KOPT-K1 (cell line): ENCODE data around the gene MAPK8IP3.
"Not testable (repeated sequence)": the region's sequence is repeated elsewhere in the genome, so short reads cannot be mapped to it uniquely, and the experiment has no call there.

Source experiments
- H3K27ac ChIP-seq: fragments of 200-600 bp; sonication (generic); 2 replicates; pipeline ENCODE4 v1.5.1; 2016; ENCODE audit warnings: antibody characterized with exemption, mild to moderate bottlenecking, low read depth, low read length; ENCODE audit not compliant: poor library complexity, severe bottlenecking
- H3K36me3 ChIP-seq: fragments of 200-600 bp; sonication (generic); 2 replicates; pipeline ENCODE4 v1.5.1; 2017; ENCODE audit warnings: antibody characterized with exemption, mild to moderate bottlenecking, low read length, moderate library complexity; ENCODE audit not compliant: insufficient read depth
- H3K9me3 ChIP-seq: fragments of 200-600 bp; sonication (generic); 2 replicates; pipeline ENCODE4 v1.5.1; 2017; ENCODE audit warnings: antibody characterized with exemption, low read length, mild to moderate bottlenecking; ENCODE audit not compliant: insufficient read depth, poor library complexity, severe bottlenecking

The MAPK8IP3 gene

DNA sequence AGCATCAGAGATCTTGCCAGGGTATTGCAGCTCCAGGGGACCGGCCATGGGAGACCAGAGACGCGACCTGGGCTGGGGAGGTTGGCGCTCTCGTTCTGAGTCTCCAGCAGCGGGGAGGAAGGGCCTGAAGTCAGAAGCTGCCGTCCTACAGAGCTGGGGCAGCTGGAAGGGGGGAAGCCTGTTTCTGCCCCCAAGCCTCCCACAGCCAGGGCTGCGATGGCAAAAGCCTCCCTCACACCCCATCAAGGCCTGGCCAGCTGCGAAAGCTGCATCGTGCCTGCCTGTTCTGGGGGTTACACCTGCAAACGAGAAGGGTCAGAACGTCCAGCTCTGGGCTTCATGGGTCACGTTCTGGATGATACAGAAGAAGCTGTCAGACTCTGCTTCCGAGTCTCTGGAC lies 26.1 kb downstream of the MAPK8IP3 start:
- Histone ChIP-seq H3K36me3 (peaks cover 82% of the 10 kb centered on the region), H3K27ac (no peak overlapping the region), H3K9me3 (peaks cover 24% of the 10 kb centered on the region)

DNA sequence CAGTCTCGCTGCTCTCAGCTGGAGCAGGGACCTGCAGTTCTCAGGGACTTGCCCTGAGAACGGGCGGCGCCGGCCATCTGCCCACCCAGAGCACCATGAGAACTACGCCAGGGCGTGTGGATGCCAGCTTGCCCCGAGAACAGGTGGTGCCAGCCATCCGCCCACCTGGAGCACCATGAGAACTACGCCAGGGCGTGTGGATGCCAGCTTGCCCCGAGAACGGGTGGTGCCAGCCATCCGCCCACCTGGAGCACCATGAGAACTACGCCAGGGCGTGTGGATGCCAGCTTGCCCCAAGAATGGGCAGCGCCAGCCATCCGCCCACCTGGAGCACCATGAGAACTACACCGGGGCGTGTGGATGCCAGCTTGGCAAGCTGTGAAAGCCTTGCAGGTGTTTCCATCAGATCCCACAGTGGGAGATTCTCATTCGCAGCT lies 26.6 kb downstream of the MAPK8IP3 start:
- H3K27ac ChIP-seq = not testable (repeated sequence)
- Histone ChIP-seq H3K36me3 (peaks cover 77% of the 10 kb centered on the region), H3K9me3 (peaks cover 29% of the 10 kb centered on the region)

DNA sequence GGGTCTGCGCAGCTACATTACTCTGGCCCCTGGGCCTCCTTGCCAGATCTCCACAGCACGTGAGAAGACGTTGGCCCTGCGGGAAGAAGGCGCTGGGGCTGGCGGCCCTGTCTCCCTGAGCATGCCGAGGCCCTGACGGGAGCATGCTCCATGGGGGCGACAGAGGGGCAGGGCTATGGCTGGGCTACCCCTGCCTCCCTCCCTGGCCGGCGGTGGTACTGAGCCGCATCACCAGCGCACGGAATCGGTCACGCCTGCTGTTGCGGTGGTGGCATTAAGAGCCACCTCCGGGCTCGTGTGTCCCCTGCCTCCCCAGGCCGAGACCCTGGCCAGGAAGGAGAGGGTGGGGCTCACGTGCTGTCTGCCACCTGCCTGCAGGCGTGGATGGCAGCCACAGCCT lies 28.1 kb downstream of the MAPK8IP3 start:
- H3K36me3 ChIP-seq = peaks cover 62% of the 10 kb centered on the region
- H3K9me3 ChIP-seq = peaks cover 44% of the 10 kb centered on the region
- H3K27ac ChIP-seq = no peak overlapping the region

DNA sequence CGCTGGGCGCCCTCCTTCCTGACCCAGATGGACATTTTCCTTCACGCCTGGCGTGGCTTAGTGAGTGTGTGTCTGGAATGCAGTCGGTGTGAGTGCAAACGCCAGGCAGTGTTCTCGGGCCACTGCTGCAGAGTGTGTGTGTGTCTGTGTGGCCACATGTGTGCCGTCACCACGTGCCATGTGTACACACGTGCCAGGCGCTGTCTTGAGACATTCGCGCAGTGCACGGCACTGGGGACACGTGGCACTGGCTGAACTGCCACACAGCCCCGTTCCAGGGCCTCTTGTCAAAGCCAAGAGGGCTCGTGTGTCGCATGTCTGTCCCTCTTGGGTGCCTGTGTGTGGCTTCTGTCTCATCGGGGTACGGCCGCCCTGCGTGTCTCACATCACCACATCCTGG lies 28.8 kb downstream of the MAPK8IP3 start:
- Histone ChIP-seq H3K9me3 (peaks cover 51% of the 10 kb centered on the region), H3K27ac (no peak overlapping the region), H3K36me3 (peaks cover 55% of the 10 kb centered on the region)

DNA sequence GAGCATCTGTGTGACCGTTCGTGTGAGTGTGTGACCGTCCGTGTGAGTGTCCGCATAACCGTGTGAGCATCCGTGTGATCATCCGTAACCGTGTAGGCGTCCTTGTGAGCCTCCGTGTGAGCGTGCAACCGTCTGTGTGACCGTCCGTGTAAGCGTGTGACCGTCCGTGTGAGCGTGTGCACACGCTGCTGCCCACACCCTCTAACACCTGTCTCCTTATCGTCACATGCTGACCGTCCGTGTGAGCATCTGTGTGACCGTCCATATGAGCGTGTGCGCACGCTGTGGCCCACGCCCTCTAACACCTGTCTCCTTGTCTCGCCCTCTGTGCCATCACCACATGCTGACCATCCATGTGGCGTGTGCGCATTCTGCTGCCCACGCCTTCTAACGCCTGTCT lies 34.2 kb downstream of the MAPK8IP3 start:
- Histone ChIP-seq H3K27ac (no peak overlapping the region), H3K9me3 (peaks cover 49% of the 10 kb centered on the region), H3K36me3 (peaks cover 35% of the 10 kb centered on the region; the same call in 1 of the 2 replicates)

DNA sequence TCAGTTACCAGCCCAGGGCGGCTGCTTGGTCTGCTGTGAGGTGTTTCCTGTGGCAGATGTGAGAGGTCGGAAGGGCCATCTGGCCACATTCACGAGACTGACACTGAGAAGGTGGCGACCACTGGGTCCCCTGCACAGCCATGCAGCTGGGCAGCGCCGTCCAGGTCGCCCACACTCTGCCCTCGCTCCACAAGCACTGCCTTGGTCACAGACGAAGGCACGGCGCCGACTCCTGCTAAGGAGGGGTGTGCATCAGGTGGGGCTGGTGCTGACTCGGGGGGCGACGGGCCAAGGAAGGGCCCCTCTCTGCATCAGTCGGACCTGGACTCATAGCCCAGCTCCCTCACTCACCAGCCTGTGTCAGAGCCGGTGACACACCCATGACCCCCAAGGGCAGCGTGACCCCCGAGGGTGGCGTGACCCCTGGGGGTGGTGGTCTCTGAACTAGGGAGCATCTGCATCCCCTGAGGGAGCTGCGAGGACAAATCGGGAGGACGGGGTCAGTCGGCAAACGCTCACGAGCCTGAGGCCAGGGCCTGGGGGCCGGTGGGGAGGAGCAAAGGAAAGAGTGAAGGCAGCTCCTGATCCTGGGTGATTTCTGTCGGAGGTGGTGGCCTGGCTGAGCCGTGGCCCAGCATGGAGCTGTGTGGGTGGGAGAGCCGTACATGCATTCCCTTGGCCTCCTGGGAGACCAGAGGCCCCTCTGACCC lies 34.9 kb downstream of the MAPK8IP3 start:
- H3K9me3 ChIP-seq = peaks cover 42% of the 10 kb centered on the region
- H3K36me3 ChIP-seq = peaks cover 36% of the 10 kb centered on the region; the same call in 1 of the 2 replicates
- no peak overlapping the region for H3K27ac ChIP-seq

DNA sequence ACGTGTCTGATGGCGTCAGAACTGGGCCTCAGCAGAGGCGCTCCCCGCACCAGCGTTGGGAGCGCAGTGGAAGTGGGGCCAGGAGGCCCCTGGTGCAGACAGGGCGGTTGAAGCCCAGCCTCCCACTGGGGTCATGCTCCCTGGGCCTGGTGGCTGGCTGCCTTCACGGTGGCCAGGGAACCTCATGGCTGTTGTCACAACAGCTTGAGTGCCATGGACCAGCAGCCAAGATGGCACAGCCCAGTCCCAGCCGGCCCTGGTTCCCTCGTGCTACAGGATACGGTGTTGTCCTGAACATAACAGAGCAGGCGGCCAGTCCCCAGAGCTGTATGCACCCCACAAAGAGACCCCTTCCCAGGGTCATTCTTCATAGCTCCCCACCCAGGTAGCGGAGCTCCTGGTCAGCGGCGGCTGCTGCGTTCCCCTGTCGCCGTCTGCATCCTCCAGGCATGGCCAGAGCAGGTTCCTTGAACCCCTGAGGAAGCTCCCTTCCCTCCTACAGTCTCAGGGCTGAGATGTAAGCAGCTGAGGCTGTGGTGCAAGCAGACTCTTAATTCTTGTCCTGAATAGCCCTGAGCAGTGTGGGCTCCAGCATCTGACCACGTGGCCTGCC lies 35.7 kb downstream of the MAPK8IP3 start:
- Histone ChIP-seq H3K36me3 (peaks cover 43% of the 10 kb centered on the region; the same call in 1 of the 2 replicates), H3K27ac (no peak overlapping the region), H3K9me3 (peaks cover 35% of the 10 kb centered on the region)

DNA sequence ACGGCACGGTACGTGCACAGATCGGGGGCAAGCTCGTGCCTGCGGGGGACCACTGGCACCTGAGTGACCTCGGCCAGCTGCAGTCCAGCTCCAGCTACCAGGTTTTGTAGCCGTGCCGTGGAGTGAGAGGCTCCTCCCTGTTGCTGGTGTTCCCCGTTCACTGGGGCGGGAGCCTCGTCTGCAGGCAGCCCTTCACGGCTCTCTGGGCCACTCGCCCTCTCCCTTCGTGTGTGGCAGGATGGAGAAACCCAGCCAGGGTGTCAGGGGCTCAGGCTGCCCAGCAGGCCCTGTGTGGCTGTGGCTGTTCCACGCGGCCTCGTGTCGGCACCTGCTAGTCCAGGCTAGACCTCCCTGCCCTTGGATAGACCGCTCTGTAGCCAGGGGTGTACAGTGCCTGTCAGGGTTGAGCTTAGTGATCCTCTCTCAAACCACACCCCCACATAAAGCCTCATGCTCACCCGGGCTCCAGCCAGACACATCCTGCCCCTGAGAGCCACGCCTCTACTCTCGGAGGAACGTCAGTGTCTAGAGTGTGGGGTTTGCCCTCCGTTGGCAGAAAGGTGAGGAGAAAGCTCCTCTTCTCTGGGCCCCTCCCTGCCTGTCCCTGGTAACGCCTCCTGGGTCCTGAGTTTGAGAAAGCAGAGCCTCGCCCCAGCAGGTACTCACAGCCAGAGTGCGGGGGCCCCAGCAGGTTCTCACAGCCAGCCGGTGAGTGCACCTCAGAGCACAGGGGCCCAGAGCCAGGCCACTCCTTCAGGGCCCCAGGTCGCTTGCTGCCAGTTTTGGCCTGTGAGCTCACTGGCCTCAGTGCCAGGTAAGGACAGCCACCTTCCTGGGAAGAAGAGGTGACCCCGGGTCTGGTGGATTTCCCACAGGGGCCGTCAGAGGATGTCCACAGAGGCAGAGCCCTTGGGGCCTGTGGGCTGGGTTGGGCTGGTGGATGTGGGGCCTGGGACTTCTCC lies 37.7 kb downstream of the MAPK8IP3 start:
- H3K27ac ChIP-seq = no peak overlapping the region
- H3K9me3 ChIP-seq = peaks cover 16% of the 10 kb centered on the region
- peaks cover 63% of the 10 kb centered on the region; the same call in 1 of the 2 replicates for H3K36me3 ChIP-seq

DNA sequence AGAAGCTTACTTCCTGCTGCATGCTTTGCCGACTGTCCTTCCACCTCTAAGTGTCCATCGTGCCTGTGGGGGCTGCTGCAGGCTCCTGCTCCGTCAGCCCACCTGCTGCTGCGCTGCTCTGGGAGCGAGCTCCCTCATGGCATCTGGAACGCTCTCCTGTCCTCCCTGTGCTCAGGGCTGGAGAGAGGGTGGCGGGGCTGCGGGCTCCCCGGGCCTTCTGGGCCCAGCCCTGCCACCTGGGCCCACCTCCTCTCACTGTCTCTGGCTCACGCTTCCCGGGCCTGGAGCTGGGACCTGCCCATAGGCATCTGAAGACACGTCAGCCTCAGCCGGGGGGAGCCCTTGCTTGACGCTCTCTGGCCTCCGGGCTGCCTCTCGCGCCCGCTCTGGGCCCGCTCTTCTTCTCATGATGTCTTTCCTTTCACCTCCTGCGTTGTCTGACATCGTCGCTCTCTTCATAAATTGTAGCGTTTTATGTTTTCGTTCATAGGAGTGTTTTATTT lies 38.4 kb downstream of the MAPK8IP3 start:
- Histone ChIP-seq H3K27ac (no peak overlapping the region), H3K36me3 (peaks cover 70% of the 10 kb centered on the region; the same call in 1 of the 2 replicates), H3K9me3 (peaks cover 8% of the 10 kb centered on the region)

DNA sequence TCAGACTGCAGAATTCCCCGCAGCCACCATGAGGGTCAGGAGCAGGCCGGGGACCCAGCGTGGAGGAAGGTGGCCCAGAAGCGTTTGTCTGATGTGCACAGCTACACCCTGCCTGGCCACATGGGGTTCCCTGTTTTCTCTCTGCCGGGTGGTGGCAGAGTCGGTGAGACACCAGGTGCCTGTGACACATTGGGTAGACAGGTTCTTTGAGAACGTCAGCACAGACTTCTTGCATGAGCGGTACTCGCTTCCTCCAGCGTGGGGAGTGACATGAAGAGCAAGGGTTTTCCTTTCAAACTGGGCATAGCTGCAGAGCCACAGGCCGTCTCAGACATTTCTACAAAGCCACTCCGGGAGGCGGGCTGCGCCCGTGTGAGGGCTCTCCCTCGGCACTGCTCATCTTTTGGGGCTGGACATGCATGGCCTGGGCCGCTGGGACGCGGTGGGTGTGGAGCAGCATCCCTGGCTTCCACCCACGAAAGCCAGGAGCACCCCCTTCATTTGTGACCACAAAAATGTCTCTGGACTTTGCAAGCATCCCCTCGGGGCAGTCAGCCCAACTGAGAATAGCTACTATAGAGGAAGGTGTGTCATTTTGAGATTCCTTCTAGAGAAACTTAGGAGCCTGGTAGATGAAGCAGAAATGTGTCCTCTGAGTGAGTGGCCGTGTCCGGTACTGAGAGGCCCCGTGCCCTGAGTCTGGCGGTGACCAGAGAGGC lies 39.3 kb downstream of the MAPK8IP3 start:
- Histone ChIP-seq H3K36me3 (peaks cover 70% of the 10 kb centered on the region; the same call in 1 of the 2 replicates), H3K27ac (no peak overlapping the region), H3K9me3 (no peaks in the 10 kb centered on the region)

DNA sequence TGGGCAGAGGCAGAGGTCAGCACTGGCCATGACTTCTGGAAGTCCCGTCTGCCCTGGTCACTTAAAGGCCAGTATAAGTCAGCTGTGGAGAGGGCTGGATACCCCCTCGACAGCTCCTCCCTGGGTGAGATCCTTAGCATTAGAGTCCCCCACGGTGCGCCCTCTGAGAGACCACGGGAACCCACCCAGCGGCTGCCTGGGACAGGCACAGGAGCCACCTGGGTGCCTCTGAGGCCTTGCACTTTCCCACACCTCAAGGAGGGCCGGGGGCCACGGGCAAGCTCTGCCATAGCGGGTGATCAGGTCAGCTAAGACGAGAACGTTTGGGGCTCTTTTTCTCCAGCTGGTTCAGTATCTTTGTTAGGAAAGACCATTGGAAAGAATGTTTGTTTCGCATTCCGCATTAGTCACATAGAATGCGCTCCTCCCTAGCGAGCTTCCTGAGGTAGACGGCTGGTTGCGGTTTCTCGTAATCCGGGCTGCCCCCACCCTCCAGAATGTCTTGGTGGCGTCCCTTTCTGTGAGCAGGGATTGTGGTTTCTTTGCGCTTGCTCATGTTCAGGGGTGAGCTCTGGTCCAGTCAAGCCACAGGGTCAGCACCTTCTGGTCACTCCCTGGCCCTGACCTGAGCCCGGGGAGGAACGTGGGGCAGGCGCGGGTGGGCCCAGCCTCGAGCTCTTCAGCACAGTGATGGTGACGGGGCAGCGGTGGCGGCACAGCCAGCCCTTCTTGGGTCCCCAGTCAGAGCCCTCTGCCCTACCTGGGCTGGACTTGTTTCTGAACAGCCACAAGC lies 40.1 kb downstream of the MAPK8IP3 start:
- H3K36me3 ChIP-seq = peaks cover 68% of the 10 kb centered on the region; the same call in 1 of the 2 replicates
- H3K27ac ChIP-seq = no peak overlapping the region
- H3K9me3 ChIP-seq = no peaks in the 10 kb centered on the region

DNA sequence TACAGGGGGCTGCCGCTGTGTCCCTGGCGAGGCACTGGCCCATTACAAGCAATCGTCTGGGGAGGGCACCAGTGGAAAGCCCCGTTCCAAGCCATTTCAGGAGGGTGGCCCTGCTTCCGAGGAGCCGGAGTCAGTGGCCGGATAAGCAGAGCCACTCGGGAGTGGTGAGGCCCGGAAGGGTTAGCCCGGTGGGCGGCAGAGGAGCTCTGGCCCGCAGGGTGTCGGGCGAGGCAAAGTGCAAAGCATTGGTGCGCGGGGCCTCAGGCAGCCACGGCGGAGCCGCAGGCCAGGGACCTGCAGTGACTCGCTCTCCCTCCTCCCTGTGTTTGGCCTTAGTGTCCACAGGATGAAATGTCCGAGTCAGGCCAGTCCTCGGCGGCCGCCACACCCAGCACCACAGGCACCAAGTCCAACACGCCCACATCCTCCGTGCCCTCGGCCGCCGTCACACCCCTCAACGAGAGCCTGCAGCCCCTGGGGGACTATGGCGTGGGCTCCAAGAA lies 40.7 kb downstream of the MAPK8IP3 start:
- H3K9me3 ChIP-seq = no peaks in the 10 kb centered on the region
- peaks cover 69% of the 10 kb centered on the region; the same call in 1 of the 2 replicates for H3K36me3 ChIP-seq
- no peak overlapping the region for H3K27ac ChIP-seq

DNA sequence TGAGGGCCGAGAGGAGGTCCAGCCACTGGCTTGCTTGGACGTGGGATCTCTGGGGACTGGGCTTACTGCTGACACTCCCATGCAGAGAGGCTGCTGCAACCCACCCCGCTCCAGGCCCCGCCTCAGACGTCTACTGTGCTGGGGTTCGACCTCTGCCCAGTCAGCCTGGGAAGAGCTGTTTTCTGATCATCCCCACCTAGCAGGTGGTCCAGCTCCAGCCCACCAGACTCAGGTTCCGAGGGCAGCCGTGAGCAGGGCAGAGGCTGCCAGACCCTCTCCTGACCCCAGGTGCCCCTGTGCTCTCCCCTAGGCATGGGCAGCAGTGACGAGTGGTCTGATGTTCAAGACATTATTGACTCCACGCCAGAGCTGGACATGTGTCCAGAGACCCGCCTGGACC lies 41.9 kb downstream of the MAPK8IP3 start:
- Histone ChIP-seq H3K9me3 (no peaks in the 10 kb centered on the region), H3K36me3 (peaks cover 81% of the 10 kb centered on the region; the same call in 1 of the 2 replicates), H3K27ac (no peak overlapping the region)
